DND-41 (cell line): ENCODE measurements around the gene WFS1.

Source experiments
- ATAC-seq: fragments of 200-7000 bp; cut with Tn5 transposase; 3 replicates; pipeline ENCODE4 v1.9.1; 2021; ENCODE audit warnings: low read depth; ENCODE audit not compliant: insufficient read depth
- DNase-seq: peaks from one replicate; pipeline ENCODE4 v3.0.0-alpha.2; 2020
- H2AFZ ChIP-seq: 2 replicates; pipeline ENCODE4 v1.6.0; 2012; ENCODE audit warnings: low read depth, low read length
- H3K27ac ChIP-seq: 2 replicates; pipeline ENCODE4 v1.5.1; 2012; ENCODE audit warnings: low read length, inconsistent platforms
- H3K27me3 ChIP-seq: fragments of 200-600 bp; sonication (generic); 2 replicates; pipeline ENCODE4 v1.6.0; 2012; ENCODE audit warnings: low read length, mild to moderate bottlenecking, inconsistent platforms; ENCODE audit not compliant: insufficient read depth, poor library complexity
- H3K36me3 ChIP-seq: 2 replicates; pipeline ENCODE4 v1.5.1; 2012; ENCODE audit warnings: low read length, inconsistent platforms; ENCODE audit not compliant: insufficient read depth
- H3K4me1 ChIP-seq: 2 replicates; pipeline ENCODE4 v1.5.1; 2012; ENCODE audit warnings: mild to moderate bottlenecking, low read length; ENCODE audit not compliant: insufficient read depth
- H3K4me2 ChIP-seq: 2 replicates; pipeline ENCODE4 v1.6.0; 2012; ENCODE audit warnings: mild to moderate bottlenecking, moderate library complexity, low read length, inconsistent platforms; ENCODE audit not compliant: insufficient read depth
- H3K4me3 ChIP-seq, 2 experiments: fragments of 200-600 bp in 1 of 2; shearing (Covaris generic) in 1 of 2; 2 replicates each; pipeline ENCODE4 v1.5.1; 2012 to 2016; ENCODE audit warnings: inconsistent platforms in 2 of 2, low read length in 2 of 2, mild to moderate bottlenecking in 2 of 2, low read depth in 1 of 2, moderate library complexity in 1 of 2
- H3K79me2 ChIP-seq: 2 replicates; pipeline ENCODE4 v1.6.0; 2012; ENCODE audit warnings: low read length, inconsistent platforms; ENCODE audit not compliant: insufficient read depth
- H3K9ac ChIP-seq: 2 replicates; pipeline ENCODE4 v1.6.0; 2012; ENCODE audit warnings: low read depth, mild to moderate bottlenecking, inconsistent platforms, low read length, moderate library complexity
- H3K9me3 ChIP-seq: 2 replicates; pipeline ENCODE4 v1.5.1; 2012; ENCODE audit warnings: low read length, moderate library complexity, mild to moderate bottlenecking, inconsistent platforms; ENCODE audit not compliant: insufficient read depth, severe bottlenecking
- H4K20me1 ChIP-seq: 2 replicates; pipeline ENCODE4 v1.6.0; 2012; ENCODE audit warnings: low read length; ENCODE audit not compliant: insufficient read depth
- EZH2 ChIP-seq: IDR thresholded peaks from 3 replicates; pipeline ENCODE4 v1.6.1; 2012; ENCODE audit warnings: borderline replicate concordance, low read depth, mild to moderate bottlenecking, moderate library complexity, low read length, inconsistent platforms; ENCODE audit not compliant: severe bottlenecking
- TF ChIP-seq, protein P1 (sequence below): IDR thresholded peaks from 2 replicates; pipeline ENCODE4 v1.5.1; 2012; ENCODE audit warnings: borderline replicate concordance, low read length, moderate library complexity, mild to moderate bottlenecking; ENCODE audit not compliant: poor library complexity, severe bottlenecking; ENCODE audit errors: extremely low read depth

The WFS1 gene

DNA sequence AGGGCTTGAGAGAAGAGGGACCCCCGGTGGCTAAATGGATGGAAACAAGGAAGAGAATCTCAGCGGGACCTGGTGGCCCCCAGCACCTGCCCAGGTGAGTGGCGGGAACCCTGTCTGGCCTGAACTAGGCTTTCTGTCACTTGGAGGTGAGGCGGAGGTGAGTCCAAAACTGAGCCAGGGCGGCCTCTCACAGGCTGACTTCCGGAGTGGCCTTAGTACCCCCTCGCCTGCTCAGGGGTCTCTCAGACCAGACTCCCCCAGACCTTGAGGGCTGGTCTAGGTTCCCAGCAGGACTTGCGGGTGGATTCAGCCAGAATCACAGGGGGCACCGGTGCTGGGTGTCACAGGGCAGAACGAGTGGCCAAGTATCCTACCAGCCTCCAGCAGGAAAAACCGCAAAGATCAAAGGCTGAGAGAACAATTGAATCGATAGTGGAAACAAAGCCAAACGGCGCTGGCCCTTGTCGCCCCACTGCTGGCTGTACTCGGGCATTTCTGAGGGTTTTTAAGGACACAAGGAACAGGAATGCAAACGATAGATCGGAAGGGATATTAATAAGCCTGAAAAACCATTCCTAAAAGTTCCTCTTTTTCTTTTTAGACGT is 67.8 kb downstream of the WFS1 start:
- no peaks in the 10 kb centered on the region for H3K4me1 ChIP-seq
- H3K9me3 ChIP-seq: no peaks in the 10 kb centered on the region
- H3K27me3 ChIP-seq: peaks cover 10% of the 10 kb centered on the region
- no peak for DNase-seq
- no peaks in the 10 kb centered on the region for H3K36me3 ChIP-seq
- no peaks in the 10 kb centered on the region; the same call in 1 of the 2 replicates for H4K20me1 ChIP-seq
- H3K79me2 ChIP-seq: no peaks in the 10 kb centered on the region
- no peak overlapping the region for H3K27ac ChIP-seq
- H3K4me3 ChIP-seq: no peak overlapping the region
- TF ChIP-seq EZH2: no peak
- TF ChIP-seq, protein P1, sequence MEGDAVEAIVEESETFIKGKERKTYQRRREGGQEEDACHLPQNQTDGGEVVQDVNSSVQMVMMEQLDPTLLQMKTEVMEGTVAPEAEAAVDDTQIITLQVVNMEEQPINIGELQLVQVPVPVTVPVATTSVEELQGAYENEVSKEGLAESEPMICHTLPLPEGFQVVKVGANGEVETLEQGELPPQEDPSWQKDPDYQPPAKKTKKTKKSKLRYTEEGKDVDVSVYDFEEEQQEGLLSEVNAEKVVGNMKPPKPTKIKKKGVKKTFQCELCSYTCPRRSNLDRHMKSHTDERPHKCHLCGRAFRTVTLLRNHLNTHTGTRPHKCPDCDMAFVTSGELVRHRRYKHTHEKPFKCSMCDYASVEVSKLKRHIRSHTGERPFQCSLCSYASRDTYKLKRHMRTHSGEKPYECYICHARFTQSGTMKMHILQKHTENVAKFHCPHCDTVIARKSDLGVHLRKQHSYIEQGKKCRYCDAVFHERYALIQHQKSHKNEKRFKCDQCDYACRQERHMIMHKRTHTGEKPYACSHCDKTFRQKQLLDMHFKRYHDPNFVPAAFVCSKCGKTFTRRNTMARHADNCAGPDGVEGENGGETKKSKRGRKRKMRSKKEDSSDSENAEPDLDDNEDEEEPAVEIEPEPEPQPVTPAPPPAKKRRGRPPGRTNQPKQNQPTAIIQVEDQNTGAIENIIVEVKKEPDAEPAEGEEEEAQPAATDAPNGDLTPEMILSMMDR: no peak
- H3K9ac ChIP-seq: no peak overlapping the region
- no peak overlapping the region for H2AFZ ChIP-seq
- no peak overlapping the region for H3K4me2 ChIP-seq
- no peak for ATAC-seq

DNA sequence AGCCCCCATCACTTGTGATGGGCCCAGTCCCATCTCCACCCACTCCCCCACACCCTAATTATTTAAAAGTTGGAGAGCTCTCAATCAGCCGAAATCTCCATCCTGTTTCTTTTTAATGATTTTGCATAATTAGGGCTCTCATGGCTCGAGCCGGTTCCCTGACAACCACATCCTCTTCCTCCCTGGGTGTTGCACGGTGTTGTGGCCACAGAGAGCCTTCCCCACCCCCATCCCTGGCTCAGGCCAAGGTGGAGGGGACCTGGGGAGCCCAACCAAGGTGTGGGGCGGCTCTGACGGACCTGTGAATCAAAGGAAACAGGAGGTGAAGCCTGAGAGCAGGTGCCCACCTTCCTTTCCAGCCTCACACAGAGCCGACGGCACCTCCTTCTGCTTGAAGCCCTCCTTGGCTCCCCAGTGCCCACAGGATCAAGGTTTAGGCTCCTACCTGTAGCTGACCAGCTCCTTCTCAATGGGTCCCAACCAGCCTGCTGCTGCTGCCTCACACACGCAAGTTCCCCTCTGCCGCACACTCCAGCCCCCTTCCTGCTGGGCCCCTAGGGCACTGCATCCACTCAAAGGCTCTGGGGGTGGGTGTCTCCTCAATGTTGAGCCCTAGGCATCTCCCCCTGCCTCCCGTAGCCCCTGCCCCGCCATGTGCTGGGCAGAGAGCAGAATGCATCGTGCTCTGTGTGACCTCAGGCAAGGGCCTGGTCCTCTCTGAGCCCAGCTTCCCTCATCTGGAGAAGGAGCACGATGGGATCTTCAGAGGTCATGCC is 68.7 kb downstream of the WFS1 start:
- TF ChIP-seq EZH2: no peak
- TF ChIP-seq, protein P1: no peak
- H3K4me1 ChIP-seq: no peaks in the 10 kb centered on the region
- H3K4me2 ChIP-seq: no peak overlapping the region
- no peak overlapping the region for H2AFZ ChIP-seq
- ATAC-seq: no peak
- H3K4me3 ChIP-seq: no peak overlapping the region
- H3K27ac ChIP-seq: no peak overlapping the region
- no peaks in the 10 kb centered on the region for H3K79me2 ChIP-seq
- no peak for DNase-seq
- H3K27me3 ChIP-seq: peaks cover 10% of the 10 kb centered on the region
- no peaks in the 10 kb centered on the region; the same call in 1 of the 2 replicates for H4K20me1 ChIP-seq
- H3K9ac ChIP-seq: no peak overlapping the region
- H3K9me3 ChIP-seq: no peaks in the 10 kb centered on the region
- H3K36me3 ChIP-seq: no peaks in the 10 kb centered on the region

DNA sequence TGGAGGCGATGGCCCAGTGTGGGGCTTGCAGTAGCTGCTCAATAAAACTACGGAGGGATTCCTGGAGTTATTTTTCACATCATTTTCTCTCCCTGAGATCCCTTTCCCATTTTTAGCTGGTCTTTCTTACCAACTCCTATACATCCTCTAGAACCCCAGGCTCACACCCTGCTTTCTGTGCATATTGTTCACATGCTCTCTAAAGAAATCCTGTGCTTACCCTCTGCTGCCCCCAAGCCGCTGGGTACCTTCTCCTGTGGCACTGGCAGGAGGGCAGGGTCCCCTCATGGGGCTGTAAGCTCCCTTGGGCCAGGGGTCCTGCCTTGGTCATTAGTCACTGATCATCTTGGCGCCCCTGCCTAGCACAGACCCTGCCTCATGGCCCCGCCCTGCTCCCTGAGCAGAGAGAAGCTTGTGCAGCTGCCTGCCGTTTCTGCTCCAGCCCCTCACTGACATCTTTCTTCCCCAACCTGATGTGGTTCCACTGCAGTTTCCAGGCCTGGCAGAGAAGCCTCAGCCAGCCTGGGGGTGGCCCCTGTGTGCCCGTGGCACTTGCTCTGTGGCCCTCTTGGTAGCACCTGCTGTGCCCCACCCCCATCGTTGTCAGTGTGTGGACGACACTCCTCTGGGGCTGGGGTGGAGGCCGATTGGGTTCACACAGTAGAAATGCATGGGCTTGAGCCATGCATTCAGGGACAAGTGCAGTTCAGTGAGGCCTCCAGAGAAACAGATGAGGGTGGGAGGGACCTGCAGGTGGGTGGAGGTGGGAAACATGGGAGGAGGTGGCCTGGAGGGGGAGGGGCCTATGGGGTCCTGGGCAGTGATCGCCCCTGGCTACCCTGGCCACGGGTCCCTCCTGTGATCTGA is 69.5 kb downstream of the WFS1 start:
- DNase-seq (no peak), ATAC-seq (no peak)
- Histone ChIP-seq H3K27me3 (peaks cover 10% of the 10 kb centered on the region), H3K79me2 (no peaks in the 10 kb centered on the region), H3K4me3 (no peak overlapping the region), H3K9me3 (no peaks in the 10 kb centered on the region), H3K9ac (no peak overlapping the region), H3K27ac (no peak overlapping the region), H3K4me1 (no peaks in the 10 kb centered on the region), H3K36me3 (no peaks in the 10 kb centered on the region), H4K20me1 (no peaks in the 10 kb centered on the region; the same call in 1 of the 2 replicates), H3K4me2 (no peak overlapping the region), H2AFZ (no peak overlapping the region)
- no peak for TF ChIP-seq EZH2
- TF ChIP-seq, protein P1: no peak
